ENCODE data around the gene WDR7.

- TF ChIP-seq POLR2A (IDR thresholded peaks at IDR 0.05; ENCODE audit: low read length), result no peak
- no peak for TF ChIP-seq MAX (IDR thresholded peaks at IDR 0.05)
Observed at GRCh38 chr18:57035590-57035989, 384.4 kb downstream of the WDR7 start.

Data from A549 (cell line).